Esophagus squamous epithelium (tissue), 4 donors: ENCODE results near the gene OXER1.

Experiments used
- POLR2A ChIP-seq, 4 donors: fragments of 450-650 bp; IDR thresholded peaks; one replicate each; pipeline ENCODE4 v1.6.1; 2017; ENCODE audit warnings: antibody characterized with exemption in 4 of 4, mild to moderate bottlenecking in 4 of 4, moderate library complexity in 3 of 4
- TF ChIP-seq, protein P1 (sequence below), 6 experiments: fragments of 450-650 bp in 4 of 6; fragments of 200-600 bp in 2 of 6; sonication (generic) in 2 of 6; IDR thresholded peaks; one replicate each; pipeline ENCODE4 v1.5.1; 2016 to 2019; ENCODE audit warnings: antibody characterized with exemption in 6 of 6, mild to moderate bottlenecking in 4 of 6, moderate library complexity in 4 of 6

DNA sequence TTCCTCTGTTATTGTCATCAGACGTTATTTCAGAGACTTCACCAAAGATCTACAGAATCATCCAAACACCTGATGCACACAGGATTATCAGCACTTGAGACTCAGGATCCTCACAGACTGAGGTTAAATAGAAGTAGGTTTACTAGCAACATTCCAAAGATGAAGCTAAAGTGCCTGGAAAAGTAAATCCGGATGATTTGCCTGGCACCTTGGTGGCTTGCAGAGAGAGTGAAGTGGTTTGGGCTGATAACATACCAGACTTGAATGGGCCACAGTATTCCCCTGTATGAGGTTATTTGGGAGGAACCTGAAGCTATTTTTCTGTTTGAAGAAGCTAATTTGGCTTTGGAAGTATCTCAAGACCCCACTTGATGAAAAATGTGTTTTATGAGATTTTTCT, 51.0 kb downstream of the OXER1 start:
- TF ChIP-seq, protein P1, sequence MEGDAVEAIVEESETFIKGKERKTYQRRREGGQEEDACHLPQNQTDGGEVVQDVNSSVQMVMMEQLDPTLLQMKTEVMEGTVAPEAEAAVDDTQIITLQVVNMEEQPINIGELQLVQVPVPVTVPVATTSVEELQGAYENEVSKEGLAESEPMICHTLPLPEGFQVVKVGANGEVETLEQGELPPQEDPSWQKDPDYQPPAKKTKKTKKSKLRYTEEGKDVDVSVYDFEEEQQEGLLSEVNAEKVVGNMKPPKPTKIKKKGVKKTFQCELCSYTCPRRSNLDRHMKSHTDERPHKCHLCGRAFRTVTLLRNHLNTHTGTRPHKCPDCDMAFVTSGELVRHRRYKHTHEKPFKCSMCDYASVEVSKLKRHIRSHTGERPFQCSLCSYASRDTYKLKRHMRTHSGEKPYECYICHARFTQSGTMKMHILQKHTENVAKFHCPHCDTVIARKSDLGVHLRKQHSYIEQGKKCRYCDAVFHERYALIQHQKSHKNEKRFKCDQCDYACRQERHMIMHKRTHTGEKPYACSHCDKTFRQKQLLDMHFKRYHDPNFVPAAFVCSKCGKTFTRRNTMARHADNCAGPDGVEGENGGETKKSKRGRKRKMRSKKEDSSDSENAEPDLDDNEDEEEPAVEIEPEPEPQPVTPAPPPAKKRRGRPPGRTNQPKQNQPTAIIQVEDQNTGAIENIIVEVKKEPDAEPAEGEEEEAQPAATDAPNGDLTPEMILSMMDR (IDR thresholded peaks at IDR 0.05): no peak
- no peak for TF ChIP-seq POLR2A (IDR thresholded peaks at IDR 0.05)
